HepG2 (cell line): ENCODE measurements around the gene ZNF213. TPM values are rescaled to one million over a fixed set of nuclear protein-coding genes. Genes with fewer than 3 reads are reported as not detected.
A peak's percentile ranks its signal among the peaks of the same experiment; 100 is the strongest.

Source experiments
- ESRRA ChIP-seq: sonication (generic); formaldehyde crosslinking; IDR thresholded peaks from 2 replicates; pipeline ENCODE4 v1.5.1; 2020; ENCODE audit warnings: mild to moderate bottlenecking, low read depth, missing genetic modification reagents
- GLMP ChIP-seq: sonication (generic); formaldehyde crosslinking; IDR thresholded peaks from 2 replicates; pipeline ENCODE4 v1.9.0; 2021; ENCODE audit warnings: missing genetic modification reagents, mild to moderate bottlenecking, borderline replicate concordance
- KAT7 ChIP-seq: IDR thresholded peaks from 2 replicates; pipeline ENCODE4 v1.6.1; 2018; ENCODE audit warnings: borderline replicate concordance, missing compliant biosample characterization
- KLF9 ChIP-seq: IDR thresholded peaks from 2 replicates; pipeline ENCODE4 v1.6.1; 2016; ENCODE audit warnings: low read depth
- MLX ChIP-seq: IDR thresholded peaks from 2 replicates; pipeline ENCODE4 v1.6.1; 2016
- PHF21A ChIP-seq: sonication (generic); formaldehyde crosslinking; IDR thresholded peaks from 2 replicates; pipeline ENCODE4 v1.5.0; 2020; ENCODE audit warnings: mild to moderate bottlenecking, missing genetic modification reagents
- SIX1 ChIP-seq: sonication (generic); formaldehyde crosslinking; IDR thresholded peaks from 2 replicates; pipeline ENCODE4 v1.4.0; 2020; ENCODE audit warnings: missing genetic modification reagents, borderline replicate concordance
- SMAD3 ChIP-seq: sonication (generic); formaldehyde crosslinking; IDR thresholded peaks from 2 replicates; pipeline ENCODE4 v1.4.0; 2020; ENCODE audit warnings: missing genetic modification reagents
- TARDBP ChIP-seq: sonication (generic); formaldehyde crosslinking; IDR thresholded peaks from 2 replicates; pipeline ENCODE4 v1.8.0; 2022; ENCODE audit warnings: mild to moderate bottlenecking, missing genetic modification reagents
- TEAD3 ChIP-seq: optimal IDR thresholded peaks from 2 replicates; pipeline ENCODE3; 2016; ENCODE audit warnings: borderline replicate concordance
- THAP11 ChIP-seq: IDR thresholded peaks from 2 replicates; pipeline ENCODE4 v1.6.1; 2016; ENCODE audit warnings: missing biosample characterization, missing genetic modification reagents
- UBTF ChIP-seq: sonication (generic); formaldehyde crosslinking; IDR thresholded peaks from 2 replicates; pipeline ENCODE4 v1.4.0; 2020; ENCODE audit warnings: mild to moderate bottlenecking, missing genetic modification reagents
- YEATS4 ChIP-seq: sonication (generic); formaldehyde crosslinking; IDR thresholded peaks from 2 replicates; pipeline ENCODE4 v1.4.0; 2020; ENCODE audit warnings: missing genetic modification reagents, borderline replicate concordance
- ZBTB7B ChIP-seq: sonication (generic); formaldehyde crosslinking; IDR thresholded peaks from 2 replicates; pipeline ENCODE4 v1.4.0; 2020; ENCODE audit warnings: missing genetic modification reagents
- ZEB1 ChIP-seq: IDR thresholded peaks from 2 replicates; pipeline ENCODE4 v1.6.1; 2012; ENCODE audit warnings: mild to moderate bottlenecking, low read depth, inconsistent platforms; ENCODE audit not compliant: insufficient replicate concordance
- ZNF33B ChIP-seq: sonication (generic); formaldehyde crosslinking; IDR thresholded peaks from 2 replicates; pipeline ENCODE4 v1.5.1; 2020; ENCODE audit warnings: mild to moderate bottlenecking, missing genetic modification reagents
- ZNF558 ChIP-seq: sonication (generic); formaldehyde crosslinking; IDR thresholded peaks from 2 replicates; pipeline ENCODE4 v1.9.0; 2022; ENCODE audit warnings: mild to moderate bottlenecking, missing genetic modification reagents, borderline replicate concordance
- ZNF652 ChIP-seq: IDR thresholded peaks from 2 replicates; pipeline ENCODE4 v1.6.1; 2016; ENCODE audit warnings: low read depth, borderline replicate concordance
- ZNF687 ChIP-seq: sonication (generic); formaldehyde crosslinking; IDR thresholded peaks from 2 replicates; pipeline ENCODE4 v1.5.1; 2020; ENCODE audit warnings: mild to moderate bottlenecking, missing genetic modification reagents, moderate library complexity
- ZNF703 ChIP-seq: sonication (generic); formaldehyde crosslinking; IDR thresholded peaks from 2 replicates; pipeline ENCODE4 v1.5.1; 2020; ENCODE audit warnings: missing genetic modification reagents, mild to moderate bottlenecking, moderate library complexity, borderline replicate concordance
- ZNF772 ChIP-seq: sonication (generic); formaldehyde crosslinking; IDR thresholded peaks from 2 replicates; pipeline ENCODE4 v1.5.0; 2020; ENCODE audit warnings: mild to moderate bottlenecking, missing genetic modification reagents
- polyA plus RNA-seq, 8 experiments: library from polyadenylated mRNA; depleted of rRNA in 3 of 8; stranded (reverse) in 7 of 8; unstranded in 1 of 8; fragments of >200 nt; fragmentation: Illumina TruSeq in 4 of 8; extraction: Trizol in 4 of 8; gene quantifications; 2 replicates each; pipeline versions ENCODE4 v1.2.1 to v1.2.3, GENCODE V29; 2011 to 2016; ENCODE audit warnings: low read depth in 4 of 8, missing spikeins in 1 of 8, mixed read lengths in 1 of 8; ENCODE audit not compliant: insufficient read depth in 1 of 8
- total RNA-seq, 5 experiments: library from RNA; depleted of rRNA; stranded (reverse); fragments of >200 nt; fragmentation: Illumina TruSeq; extraction: Trizol; gene quantifications; 2 replicates each; pipeline ENCODE4 v1.2.3, GENCODE V29; 2016; ENCODE audit warnings: low read depth in 1 of 5

ZNF213 gene
- total and polyA plus RNA-seq, 2 of the 13 experiments (the other 11 are each of a cell fraction or from before 2014, with no cell fraction given), result 0.59 to 0.97 TPM

GRCh38 chr16:3173892-3174617, 39.2 kb downstream of the ZNF213 start (continued):
- TF ChIP-seq MLX (CRISPR knock-in tag) (no peak), ESRRA (CRISPR knock-in tag) (no peak), ZNF652 (CRISPR knock-in tag) (peak; percentile 72), THAP11 (CRISPR knock-in tag) (no peak), SMAD3 (CRISPR knock-in tag) (no peak), UBTF (CRISPR knock-in tag) (0 out of 2 replicates have a peak, but pooled peaks have one; percentile 26), ZNF703 (CRISPR knock-in tag) (0 out of 2 replicates have a peak, but pooled peaks have one; percentile 56), TARDBP (peak; percentile 30; the same call in 1 of the 2 replicates), YEATS4 (CRISPR knock-in tag) (no peak), TEAD3 (CRISPR knock-in tag) (peak; percentile 24), KLF9 (CRISPR knock-in tag) (no peak), SIX1 (CRISPR knock-in tag) (0 out of 2 replicates have a peak, but pooled peaks have one; percentile 22), ZNF772 (CRISPR knock-in tag) (no peak), GLMP (CRISPR knock-in tag) (no peak), PHF21A (CRISPR knock-in tag) (0 out of 2 replicates have a peak, but pooled peaks have one; percentile 50), ZNF558 (CRISPR knock-in tag) (0 out of 2 replicates have a peak, but pooled peaks have one; percentile 28), ZEB1 (peak; percentile 61), ZNF687 (CRISPR knock-in tag) (peak; percentile 50), ZNF33B (no peak), ZBTB7B (CRISPR knock-in tag) (peak; percentile 62), KAT7 (no peak)
